ENCODE measurements around the gene EVI5.
"Not testable (repeated sequence)": the region's sequence is repeated elsewhere in the genome, so short reads cannot be mapped to it uniquely, and the experiment has no call there.

The EVI5 gene

DNA sequence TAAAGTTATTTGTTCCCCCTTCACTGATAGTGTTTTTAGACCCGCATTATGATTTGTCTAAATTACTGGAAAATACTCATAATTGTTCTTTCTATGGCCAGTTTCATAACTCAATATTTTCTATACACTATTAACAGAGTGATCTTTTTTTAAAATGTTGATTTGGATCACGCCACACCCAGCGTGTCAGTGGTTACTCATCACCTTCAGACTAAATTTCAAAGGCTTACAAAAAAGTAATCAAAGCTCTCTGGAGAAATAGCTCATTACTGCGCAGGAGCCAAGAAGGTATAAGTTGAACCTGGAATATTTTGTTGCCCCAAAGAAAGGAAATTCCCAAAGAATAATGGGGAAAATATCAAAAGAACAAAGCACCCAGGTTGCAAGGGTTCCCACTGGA lies 104.9 kb downstream of the EVI5 start:
- DNase-seq: no peak

DNA sequence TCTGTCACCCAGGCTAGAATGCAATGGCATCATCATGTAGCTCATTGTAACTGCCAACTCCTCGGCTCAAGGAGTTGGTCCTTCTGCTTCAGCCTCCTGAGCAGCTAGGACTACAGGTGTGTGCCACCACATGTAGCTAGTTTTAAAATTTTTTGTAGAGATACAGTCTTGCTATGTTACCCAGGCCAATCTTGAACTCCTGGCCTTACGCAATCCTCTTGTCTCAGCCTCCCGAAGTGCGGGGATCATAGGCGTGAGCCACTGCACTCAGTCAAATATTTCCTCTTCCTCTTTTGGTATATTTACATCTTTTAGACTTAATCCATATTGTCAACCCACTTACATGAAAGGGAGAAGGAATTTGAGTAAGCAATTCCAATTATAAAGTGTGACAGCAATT lies 121.1 kb downstream of the EVI5 start:
- no peak for DNase-seq

DNA sequence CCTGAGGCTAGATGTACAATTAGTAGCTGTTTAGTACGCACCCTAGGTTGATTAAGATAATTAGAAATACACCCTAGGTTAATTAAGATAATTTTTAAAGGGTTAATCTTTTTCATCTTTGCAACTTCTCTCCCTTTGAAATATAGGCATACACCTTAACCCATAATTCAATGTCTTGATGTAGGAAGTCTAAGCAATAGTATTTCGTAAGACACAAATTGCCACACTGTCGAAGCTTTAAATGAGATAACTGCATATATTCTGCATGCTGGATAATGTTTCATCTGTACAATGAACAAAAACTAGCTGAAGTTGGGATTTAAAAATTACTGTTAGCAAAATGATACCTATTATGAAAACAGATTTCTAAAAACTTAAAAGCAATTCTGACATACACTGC lies 122.9 kb downstream of the EVI5 start:
- no peak for DNase-seq

DNA sequence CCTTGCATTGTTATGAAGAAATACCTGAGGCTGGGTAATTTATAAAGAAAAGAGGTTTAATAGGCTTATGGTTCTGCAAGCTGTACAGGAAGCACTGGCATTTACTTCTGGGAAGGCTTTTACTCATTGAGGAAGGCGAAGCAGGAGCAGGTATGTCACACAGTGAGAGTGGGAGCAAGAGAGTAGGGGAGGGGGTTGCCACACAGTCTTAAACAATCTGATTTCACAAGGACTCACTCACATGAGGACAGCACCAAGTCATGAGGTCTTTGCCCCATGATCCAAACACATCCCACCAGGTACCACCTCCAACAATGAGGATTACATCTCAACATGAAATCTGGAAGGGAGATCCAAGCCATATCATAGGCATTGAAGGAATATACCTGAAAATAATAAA lies 127.2 kb downstream of the EVI5 start:
- DNase-seq: no peak

DNA sequence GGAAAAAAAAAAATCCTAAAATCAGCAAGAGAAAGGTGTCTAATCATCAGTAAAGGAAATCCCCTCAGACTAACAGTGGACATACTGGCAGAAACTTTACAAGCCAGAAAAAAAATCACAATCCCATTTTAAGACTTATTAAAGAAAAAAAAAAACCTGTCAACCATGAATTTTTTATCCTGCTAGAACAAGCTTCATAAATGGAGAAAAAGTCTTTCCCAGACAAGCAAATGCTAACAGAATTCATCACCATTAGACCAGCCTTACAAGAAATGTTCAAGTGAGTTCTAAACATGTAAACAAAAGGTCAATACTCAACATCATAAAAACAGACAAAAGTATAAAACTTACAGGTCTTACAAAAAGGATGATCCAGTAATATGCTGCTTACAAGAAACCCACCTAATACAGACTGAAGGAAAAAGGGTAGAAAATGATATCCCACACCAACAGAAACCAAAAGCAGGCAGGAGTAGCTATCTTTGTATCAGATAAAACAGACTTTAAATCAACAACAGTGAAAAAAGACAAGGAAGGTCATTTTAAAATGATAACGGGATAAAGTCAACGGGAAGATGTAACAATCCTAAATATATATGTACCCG lies 129.6 kb downstream of the EVI5 start:
- DNase-seq: no peak

DNA sequence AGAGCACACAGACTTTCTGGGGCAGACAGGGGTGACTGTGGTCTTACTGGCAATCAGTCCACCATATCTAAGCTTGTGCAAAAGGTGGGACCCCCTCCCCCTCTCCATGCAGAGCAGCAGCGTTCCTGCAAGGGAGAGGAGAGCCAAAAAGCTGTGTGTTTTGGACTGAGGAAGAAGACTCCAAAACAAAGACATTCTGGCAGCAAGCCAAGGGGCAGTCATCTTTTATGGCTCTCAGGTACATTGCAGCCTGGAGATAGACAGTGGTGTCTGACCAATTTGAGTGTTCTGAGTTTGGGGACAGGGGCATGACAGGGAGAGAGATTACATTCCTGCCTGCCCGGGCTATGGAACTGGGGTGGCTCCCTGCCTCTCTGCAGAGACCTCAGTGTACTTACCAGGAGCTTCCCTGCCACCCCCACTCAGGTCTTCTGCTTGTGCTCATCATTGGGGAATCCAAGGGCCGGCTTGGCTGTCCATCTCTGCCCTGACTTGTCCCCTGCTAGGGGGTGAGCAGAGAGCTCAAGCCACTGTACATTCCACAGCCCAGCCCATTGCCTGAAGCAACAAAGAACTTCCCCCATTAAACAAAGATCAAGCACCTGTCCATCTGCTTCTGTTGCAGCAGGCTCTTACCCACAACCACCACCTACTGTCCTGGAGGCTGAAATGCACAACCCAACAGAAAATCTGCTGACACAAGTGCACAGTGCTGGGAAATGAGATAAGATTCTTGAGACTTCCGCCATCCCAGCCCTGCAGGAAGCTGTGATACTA lies 131.1 kb downstream of the EVI5 start:
- no peak for DNase-seq

DNA sequence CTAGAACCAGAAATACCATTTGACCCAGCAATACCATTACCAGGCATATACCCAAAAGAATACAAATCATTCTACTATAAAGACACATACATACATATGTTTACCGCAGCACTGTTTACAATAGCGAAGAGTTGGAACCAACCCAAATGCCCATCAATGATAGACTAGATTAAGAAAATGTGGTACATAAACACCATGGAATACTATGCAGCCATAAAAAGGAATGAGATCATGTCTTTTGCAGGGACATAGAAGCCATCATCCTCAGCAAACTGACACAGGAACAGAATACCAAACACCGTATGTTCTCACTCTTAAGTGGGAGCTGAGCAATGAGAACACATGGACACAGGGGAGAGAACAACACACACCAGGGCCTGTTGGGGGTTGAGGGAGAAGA lies 144.2 kb downstream of the EVI5 start:
- not testable (repeated sequence) for DNase-seq

DNA sequence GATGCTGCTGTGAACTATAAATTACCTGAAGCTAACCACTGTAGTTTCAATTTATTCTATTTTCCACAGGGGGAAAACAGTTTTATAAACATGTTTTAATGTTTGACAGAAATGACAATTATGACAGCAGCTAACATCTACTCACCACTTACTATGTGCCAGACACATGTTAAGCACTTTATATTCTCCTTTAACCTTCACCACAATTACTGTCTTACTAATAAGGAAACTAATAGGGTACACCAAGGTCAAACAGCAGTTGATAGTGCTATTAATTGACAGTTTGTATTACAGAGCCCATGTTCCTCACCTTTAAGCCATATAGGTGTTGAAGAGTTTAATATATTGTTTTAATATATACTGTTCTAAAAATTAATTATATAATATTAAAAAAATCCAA lies 146.4 kb downstream of the EVI5 start:
- no peak for DNase-seq

DNA sequence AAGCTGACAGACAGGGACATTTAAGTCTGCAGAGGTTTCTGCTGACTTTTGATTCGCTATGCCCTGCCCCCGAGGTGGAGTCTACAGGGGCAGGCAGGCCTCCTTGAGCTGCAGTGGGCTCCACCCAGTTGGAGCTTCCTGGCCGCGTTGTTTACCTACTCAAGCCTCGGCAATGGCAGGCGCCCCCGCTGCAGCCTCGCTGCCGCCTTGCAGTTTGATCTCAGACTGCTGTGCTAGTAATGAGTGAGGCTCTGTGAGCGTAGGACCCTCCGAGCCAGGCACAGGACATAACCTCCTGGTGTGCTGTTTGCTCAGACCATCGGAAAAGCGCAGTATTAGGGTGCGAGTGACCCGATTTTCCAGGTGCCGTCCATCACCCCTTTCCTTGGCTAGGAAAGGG lies 149.7 kb downstream of the EVI5 start:
- not testable (repeated sequence) for DNase-seq

DNA sequence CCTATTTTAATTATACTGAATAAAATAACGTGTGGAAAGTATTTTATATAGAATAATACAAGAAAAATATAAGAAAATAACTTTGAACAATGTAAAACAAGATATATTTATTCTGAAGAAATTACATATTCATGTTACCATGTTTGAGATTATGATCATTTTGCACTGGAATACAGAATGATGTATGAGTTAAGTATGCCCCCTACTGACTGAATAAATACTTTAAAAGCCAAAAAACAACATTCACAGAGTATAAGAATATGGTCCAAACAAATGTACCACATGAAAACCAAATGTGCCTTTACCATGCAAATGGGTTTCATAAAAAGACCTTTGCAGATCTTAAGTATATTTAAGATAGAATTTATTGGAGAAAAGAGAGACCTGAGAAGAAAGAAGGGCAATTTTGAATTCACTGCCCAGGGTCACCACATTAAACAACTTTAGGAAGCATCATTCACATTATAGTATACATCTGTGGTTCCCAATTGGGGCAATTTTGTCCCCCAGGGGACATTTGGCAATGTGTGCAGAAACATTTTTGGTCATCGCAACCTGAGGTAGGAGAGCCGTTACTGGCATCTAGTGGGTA lies 161.6 kb downstream of the EVI5 start:
- DNase-seq: no peak

DNA sequence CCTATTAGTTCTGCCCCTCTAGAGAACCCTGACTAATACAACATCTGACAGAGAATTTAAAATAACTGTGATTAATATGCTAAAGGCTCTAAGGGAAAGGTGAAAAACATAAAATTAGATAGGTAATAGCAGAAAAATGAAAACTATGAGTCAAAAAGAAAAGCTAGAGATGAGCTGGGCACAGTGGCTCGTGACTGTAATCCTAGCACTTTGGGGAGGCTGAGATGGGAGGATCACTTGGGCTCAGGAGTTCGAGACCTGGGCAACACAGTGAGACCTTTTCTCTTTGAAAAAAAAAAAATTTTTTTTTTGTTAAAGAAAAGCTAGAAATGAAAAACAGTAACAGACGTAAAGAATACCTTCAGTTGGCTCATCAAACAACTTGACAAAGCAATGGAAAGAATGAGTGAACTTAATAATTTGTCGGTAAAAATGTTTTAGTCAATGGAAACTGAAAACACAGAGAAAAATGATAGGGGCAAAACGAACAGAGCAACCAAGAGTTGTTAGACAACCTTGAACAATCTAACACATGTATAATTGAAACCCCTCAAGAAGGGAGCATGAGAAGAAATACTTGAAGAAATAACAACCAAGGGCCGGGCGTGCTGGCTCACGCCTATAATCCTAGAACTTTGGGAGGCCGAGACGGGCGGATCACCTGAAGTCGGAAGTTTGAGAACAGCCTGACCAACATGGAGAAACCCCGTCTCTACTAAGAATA lies 165.3 kb downstream of the EVI5 start:
- no peak for DNase-seq

DNA sequence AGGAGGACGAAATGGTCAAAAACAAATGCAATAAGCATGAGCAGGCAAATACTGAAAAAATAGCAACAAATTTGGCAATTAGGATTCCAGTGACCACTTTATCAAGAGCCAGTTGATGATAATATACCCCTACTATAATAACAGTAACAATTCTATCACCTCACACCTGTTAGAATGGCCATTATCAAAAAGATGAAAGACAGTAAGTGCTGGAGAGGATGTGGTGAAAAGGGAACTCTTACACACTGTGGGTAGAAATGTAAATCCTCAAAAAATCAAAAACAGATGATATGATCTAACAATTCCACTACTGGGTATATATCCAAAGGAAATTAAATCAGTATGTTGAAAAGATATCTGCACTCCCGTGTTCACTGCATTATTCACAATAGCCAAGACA lies 183.9 kb downstream of the EVI5 start:
- no peak for DNase-seq

DNA sequence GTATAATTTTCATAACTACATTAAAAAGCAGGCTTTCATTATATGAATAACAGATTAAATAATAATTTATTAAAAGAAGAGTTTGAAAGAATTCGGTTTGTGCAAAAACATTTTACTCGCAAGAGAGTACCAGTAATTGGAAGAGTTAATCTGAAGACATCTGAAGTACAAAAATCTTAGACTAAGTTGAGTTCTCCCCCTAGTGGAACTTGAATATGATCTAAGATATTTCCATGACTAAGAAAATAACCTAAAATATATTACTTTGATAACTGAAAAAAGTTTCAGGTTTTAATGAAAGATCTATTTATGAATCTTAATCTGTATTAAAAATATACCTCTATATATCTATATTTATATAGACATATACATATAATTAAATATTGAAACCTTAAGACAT lies 185.7 kb downstream of the EVI5 start:
- DNase-seq: no peak

DNA sequence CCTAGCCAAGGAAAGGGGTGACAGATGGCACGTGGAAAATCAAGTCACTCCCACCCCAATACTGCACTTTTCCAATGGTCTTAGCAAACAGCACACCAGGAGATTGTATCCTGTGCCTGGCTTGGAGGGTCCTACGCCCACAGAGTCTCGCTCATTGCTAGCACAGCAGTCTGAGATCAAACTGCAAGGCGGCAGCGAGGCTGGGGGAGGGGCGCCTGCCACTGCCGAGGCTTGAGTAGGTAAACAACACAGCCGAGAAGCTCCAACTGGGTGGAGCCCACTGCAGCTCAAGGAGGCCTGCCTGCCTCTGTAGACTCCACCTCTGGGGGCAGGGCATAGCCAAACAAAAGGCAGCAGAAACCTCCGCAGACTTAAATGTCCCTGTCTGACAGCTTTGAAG lies 195.5 kb downstream of the EVI5 start:
- DNase-seq: not testable (repeated sequence)

DNA sequence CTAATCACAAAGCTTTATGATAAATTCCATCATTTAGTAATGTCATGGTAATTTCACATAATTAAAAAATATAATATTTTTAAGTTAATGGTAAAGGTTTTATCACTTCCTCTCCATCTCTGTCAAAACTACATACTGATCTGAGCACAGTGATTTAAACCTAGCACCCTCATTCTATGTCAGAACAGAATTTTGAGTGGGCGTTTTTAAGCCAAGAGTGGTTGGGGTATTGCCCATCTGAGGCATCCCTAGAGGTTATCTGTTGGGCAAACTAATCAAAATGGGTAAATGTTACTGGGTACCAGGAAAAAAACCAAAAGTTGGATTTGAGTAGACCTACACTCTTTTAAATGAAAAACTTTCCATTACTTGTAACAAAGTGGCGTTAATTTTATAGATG lies 197.5 kb downstream of the EVI5 start:
- DNase-seq: no peak

DNA sequence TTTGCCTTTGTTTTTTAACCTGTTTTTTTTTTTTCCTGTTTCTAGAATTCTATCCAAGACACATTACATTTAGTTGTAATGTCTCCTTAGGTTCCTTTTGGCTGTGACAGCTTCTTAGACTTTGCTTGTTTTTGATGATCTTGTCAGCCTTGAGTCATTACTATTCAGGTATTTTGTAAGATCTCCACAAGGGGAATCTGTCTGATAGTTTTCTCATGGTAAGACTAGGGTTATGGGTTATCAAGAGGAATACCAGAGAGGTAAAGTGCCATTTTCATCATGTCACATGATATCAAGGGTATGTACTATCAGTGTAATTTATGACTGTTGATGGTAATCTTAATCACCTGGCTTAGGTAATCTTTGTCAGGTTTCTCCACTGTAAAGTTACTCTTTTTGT lies 199.1 kb downstream of the EVI5 start:
- no peak for DNase-seq

DNA sequence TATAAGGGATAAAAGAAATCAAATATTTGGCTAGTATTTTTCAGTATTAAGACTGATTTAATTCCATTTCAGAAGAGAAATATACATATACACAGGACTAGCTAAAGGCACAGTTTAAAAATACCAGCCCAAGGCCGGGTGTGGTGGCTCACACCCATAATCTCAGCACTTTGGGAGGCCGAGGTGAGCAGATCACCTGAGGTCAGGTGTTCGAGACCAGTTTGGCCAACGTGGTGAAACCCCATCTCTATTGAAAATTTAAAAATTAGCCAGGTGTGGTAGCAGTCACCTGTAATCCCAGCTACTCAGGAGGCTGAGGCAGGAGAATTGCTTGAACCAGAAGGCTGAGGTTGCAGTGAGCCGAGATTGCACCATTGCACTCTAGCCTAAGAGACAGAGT lies 200.1 kb downstream of the EVI5 start:
- DNase-seq: not testable (repeated sequence)

DNA sequence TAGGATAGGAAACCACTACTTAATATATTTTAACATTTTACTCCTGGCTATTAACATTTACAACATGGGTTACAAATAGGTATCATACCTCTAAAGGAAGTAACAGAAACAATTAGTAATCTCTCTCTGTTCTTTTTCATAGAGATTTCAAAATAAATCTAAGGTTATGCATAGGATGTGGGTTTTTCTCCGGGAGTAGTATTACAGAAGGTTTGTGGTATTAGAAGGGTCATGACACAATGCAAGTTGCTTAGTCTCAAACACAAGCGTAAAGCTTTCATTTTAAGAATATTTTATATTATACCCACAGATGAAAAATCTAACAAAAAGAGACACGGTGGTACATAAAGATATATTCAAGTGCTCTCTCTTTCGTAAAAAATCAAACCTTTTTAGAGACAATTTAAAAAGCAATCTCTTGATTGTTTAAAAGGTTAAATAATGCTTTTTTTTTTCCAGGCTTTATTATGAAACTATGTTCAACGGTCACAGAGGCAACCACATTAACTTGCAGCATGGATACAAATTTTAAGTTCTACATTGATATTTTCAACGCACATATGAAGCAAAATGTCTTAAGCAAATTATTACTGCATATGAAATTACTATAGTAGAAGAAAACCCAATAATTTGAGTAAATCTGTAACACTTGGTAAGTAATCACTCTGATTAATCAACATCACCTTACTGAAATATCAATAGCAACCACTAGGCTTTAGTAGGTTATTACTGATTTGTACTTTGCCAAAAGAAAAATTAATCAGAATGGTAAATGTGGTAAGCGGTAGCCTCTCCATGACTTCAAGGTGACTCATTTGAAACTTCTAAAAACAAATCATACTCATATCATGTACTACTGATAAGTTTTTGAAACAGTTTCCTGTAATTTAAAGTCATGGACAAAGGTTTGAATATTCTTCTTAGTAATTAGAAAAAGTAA lies 200.8 kb downstream of the EVI5 start:
- DNase-seq: no peak

DNA sequence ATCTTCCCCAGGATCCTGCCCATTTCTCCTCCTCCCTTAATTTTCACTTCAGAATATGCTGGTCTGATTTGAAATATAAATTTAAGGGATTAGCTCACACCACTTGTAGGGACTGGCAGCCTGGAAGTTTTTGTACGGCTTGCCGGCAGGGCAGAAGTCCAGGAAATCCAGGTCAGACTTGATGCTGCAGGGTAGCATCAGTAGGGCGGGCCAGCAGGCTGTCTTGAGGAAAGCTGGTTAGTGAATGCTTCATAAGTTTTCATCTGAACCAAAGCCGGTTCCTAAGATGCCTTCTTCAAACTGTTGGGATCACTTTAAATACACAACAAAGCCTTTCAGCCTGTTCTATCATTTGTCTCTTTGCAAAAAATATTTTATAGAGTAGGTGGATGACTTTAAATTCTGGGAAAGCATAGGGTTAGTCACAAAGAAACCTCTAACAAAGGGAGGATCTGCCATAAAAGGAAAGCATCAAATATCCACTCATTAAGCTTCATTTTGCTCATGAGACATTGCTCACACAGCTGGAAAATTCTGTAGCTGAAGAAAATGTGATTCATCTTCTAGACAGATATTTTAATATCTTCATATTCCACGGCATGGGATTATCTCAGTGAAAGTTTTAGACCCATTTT lies 207.5 kb downstream of the EVI5 start:
- DNase-seq: no peak

DNA sequence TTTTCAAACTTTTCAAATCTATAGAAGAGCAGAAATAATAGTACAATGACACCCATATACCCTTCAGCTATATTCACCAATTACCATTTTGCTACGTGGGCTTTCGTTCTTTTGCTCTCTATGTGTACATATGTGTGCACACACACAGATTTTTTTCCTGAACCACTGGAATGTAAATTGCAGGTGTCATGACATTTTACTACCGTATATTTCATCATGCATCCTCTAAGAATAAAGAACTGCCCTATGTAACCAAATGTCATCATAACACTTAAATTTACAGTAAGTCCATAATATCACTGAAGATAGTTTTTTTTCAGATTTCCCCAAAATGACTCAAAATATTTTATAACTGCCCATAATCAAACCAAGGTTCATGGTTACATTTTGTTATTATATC lies 209.8 kb downstream of the EVI5 start:
- DNase-seq: no peak

DNA sequence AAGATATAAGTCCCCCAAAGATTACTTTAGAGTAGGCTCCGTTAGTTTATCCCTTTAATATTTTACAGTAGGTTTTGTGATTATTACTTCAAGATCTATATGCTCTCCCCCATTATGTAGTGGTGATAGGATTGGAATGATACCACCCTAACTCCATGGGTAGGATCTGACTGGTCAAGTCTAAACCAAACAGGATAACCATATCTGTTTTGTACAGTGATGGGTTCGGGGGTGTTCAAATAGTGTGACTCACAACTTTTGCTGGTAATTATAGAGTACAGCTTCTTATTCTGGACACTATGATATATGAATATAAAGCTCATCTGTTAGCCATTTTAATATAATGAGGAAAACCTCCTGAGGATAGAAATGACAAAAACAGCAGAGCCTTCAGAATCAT lies 212.4 kb downstream of the EVI5 start:
- DNase-seq: no peak

DNA sequence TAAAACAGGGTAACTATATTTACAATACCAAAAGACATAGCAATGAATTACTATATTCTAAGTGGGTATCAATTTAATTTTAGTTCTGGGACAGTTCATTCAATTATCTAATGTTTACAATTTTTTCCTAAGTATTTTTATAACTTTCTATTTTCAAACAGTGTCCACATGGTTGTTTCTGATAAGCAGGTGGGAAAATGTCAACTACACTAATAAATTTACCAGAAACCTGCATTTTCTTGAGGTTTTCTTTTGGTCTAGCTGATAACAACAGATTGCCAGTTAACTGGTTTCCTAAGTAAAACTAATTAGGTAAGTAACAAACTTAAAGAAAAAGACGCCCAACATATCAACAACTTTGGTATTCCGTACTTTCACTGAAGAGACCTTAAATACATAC lies 213.3 kb downstream of the EVI5 start:
- no peak for DNase-seq
